Amniotic epithelial cell (primary cell): Measurements from ENCODE around the gene PSORS1C2.
A peak's percentile ranks its signal among the peaks of the same experiment; 100 is the strongest.
"Not testable (repeated sequence)": the region's sequence is repeated elsewhere in the genome, so short reads cannot be mapped to it uniquely, and the experiment has no call there.

Source experiments
- DNase-seq: peaks from one replicate; pipeline ENCODE4 v3.0.0-alpha.2; 2010; ENCODE audit warnings: low read depth

Gene PSORS1C2

DNA sequence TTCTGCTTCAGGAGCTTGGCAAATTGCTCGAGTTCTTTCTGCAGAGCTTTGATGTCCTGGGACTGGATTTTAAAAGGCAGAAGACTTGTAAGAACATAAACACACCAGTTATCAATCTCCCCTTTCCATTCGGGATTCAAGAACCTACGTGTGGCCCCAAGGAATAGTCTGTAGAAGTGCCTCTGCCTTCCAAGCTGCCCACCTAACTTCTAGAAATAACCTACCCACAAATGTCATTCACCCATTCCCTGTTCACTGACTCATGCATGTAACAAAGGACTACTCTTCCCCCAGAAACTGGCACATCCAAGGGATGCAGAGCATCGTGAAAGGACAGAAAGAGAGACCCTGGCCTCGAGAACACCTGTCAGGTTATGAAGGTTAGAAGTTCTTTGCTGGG is 27.1 kb upstream of the PSORS1C2 start:
- DNase-seq = no peak

DNA sequence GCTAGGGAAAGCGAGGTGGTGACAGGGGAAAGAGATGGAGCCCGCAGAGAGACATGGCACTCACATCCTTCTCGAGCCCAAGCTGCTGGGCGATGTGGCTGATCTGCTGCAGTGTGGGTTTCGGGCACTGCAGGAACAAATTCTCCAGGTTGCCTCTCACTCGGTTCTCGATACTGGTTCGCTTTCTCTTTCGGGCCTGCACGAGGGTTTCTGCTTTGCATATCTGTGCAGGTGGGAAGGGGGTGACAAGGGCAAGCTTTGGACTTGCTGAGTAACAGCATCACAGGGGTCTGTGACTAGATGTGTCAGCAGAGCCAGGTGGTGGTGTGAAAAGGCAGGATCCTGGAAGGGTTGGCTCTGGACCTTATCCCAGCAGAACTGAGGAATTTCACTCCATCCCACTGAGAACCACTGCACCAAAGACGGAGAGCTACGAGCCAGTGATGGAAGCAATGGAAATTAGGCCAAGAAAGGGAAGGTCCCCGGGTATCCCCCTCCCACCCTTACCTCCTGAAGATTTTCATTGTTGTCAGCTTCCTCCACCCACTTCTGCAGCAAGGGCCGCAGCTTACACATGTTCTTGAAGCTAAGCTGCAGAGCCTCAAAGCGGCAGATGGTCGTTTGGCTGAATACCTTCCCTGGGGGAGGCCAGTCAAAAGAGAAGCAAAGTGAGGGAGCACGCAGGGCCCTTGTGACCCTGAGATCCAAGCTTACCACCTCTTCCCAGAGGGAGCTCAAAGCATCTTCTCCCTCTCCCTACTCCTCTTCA is 26.4 kb upstream of the PSORS1C2 start:
- not testable (repeated sequence) for DNase-seq

DNA sequence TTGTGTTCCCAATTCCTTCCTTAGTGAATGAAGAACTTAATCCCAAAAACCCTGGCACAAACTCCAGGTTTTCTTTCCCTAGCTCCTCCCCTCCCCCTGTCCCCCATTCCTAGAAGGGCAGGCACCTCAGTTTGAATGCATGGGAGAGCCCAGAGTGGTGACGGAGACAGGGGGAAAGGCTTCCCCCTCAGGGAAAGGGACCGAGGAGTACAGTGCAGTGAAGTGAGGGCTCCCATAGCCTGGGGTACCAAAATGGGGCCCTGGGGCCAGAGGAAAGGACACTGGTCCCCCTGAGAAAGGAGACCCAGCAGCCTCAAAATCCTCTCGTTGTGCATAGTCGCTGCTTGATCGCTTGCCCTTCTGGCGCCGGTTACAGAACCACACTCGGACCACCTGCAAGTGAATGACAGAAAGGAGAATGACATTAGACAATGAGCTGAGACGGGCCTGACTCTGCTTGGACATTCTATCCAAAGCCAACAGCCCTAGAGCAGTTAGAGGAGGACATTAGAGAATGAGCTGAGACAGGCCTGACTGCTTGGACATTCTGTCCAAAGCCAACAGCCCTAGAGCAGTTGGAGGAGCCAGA is 25.7 kb upstream of the PSORS1C2 start:
- not testable (repeated sequence) for DNase-seq

DNA sequence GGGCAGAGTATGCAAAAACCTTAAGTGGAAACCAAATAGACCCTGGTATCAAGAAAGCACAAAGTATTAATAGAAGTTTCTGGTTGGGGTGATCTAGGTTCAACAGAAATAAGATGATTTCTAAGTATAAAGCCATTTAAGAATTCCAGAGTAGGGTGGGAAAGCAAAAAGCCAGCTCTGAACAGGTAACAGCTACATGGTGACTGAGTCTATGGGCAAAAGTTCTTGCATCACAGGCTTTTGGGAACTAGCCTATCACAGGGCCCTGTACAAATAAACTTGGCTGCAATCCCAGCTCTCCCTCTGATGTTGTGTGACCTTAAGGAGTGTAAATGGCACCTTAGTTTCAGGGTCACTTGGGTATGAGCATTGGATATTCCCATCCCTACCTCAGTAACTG is 25.1 kb upstream of the PSORS1C2 start:
- DNase-seq = peak; percentile 34

DNA sequence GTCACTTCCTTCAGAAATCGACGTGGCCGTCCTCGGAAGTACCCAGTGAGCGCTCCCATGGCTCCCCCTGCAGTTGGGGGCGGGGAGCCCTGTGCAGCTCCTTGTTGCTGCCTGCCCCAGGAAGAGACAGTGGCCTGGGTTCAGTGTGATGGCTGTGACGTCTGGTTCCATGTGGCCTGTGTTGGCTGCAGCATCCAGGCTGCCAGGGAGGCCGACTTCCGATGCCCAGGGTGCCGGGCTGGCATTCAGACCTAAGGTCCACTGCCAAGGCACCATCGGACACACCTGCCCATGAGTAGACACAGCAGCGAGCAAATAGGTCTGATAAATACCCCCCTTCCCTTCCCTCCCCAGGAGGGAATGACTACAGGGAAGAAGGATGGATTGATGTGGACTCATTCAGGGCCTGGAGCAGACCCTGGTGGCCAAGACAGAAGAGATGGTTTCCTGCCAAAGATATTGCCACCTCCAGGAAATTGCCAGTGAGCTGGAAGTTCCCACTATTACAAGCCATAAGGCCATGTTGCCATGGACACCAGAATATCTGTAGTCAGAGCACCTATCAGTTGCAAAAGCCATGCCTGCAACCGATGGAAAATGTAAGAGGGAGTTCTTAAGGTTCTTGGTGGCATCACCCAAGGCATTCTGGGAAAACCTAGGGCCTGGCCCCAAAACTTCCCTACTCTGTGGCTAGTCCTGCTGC is 23.7 kb upstream of the PSORS1C2 start:
- no peak for DNase-seq

DNA sequence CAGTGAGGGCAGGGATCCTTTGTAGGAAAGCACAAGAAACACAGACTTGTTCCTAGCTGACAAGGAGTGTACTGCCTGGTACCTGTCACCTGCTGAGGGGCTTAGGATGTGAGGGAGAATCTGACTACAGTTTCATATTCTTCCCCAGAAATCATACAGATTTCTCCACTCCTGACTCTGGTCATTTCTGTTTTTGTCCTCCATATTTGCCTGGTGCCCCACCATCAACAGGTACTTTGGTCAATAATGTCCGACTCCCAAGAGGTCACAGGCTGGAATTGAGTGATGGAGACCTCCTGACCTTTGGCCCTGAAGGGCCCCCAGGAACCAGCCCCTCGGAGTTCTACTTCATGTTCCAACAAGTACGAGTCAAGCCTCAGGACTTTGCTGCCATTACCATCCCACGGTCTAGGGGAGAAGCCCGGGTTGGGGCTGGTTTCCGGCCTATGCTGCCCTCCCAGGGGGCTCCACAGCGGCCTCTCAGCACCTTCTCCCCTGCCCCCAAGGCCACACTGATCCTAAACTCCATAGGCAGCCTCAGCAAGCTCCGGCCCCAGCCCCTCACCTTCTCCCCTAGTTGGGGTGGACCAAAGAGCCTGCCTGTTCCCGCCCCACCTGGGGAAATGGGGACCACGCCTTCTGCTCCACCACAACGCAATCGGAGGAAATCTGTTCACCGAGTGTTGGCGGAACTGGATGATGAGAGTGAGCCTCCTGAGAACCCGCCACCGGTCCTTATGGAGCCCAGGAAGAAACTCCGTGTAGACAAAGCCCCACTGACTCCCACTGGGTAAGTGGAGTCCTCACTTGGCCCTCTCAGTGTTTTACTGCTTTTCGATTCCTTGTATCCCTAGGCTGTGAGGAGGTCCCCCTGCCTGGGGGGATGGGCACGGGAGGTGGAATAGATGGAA is 22.6 kb upstream of the PSORS1C2 start:
- DNase-seq = no peak

DNA sequence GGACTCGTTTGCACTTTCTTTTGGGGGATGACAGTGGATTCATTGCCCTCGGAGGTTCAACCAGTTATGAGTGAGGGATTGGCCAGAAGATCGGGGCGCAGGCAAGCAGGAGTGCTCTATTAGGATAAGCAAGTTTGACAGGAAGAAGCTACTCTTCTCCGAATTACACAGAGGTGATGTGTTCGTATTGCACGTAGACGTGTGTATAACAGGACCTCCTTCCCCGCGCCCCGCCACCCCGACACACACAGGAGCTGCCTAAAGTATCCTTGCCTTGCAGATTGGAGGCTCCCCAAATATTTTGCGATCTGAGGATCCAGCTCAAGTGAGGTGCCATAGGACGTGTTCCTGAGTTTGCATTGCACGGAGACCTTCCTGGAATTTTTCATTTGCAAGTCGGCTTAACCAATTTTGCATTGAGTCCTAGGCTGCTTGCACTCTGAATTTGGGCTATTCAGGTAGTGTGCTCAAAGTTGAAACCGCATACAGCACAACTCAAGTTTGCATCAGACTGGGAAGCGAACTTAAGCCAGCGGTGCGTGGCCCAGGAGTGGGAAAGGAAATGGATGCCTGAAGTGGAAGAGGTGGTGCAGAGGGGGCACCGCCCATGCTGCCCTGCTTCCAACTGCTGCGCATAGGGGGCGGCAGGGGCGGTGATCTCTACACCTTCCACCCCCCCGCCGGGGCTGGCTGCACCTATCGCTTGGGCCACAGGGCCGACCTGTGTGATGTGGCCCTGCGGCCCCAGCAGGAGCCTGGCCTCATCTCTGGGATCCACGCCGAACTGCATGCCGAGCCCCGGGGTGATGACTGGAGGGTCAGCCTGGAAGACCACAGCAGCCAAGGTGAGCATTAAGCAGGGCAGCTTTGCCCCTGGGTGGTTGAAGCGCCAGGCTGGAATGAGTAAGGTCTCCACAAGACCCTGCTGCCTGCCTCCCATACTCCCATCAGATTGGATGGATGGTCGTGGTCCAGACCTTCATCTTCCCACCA is 20.3 kb upstream of the PSORS1C2 start:
- DNase-seq = no peak

DNA sequence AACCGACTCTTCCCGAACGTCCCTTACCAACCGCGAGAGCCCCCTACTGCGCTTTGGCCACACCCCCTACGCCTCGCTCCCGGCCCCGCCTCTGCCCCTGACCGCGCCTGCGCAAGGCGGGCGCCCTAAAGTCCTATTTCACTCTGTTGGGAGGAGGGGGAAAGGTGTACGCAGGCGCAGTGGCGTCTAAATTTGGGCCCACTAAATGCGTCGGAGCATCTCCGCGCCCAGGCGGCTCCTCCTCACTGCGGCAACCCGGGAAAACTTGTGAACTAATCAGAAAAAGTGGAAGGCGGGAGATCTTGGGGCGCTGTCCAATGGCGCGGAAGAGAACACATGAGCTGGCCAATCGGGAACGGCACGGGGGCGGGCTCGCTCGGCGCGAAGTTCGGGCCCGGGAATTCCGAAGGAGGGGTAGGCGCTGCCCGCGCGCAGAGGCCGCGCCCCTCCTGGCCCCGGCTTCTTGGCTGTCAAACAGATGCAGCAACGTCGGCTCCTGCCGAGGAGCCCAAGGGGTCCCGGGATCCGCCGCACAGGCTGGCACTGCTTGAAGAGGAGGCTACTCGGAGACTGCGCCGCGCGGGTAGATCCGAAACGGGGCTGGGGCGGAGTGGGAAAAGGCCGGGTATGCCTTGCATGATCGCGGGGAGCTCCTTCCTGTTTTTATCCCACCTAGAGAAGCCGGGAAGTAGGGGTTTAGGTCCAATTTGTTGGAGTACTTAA is 19.4 kb upstream of the PSORS1C2 start, which contains the start of gene TCF19:
Gene TCF19, plus strand, starts transcription at position 450 of the 723 bp plus-strand sequence. CDS start 881 bp downstream, outside the sequence.
- peak; percentile 98 for DNase-seq

DNA sequence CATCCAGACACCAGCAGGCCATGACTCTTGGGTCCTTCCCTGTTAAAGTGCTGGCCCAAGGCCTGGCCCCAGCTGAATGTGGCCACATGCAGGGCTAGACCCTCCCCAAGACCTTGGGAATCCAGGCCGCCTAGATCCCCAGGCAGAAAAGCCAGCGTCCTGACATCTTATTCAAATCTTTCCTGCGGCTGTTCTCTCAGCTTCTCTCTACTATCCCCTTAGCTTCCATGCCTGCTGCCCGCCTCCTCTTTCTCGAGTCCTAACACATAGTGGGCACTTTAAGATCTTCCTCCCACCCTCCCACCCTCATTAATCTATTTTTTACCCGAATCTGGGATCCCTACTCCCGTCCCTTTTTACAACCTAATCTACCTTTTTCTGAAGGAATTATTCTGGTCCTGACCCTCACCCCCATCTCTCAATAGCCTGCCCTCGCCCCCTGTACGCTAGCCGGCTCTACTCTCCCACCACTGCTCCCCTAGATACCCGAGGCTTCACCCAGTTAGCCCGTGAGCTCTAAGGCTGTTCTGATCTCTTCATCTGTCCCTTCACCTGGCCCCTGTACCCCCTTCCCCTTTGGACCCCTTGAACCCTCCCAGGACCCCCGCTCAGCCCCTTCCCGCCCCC is 18.8 kb upstream of the PSORS1C2 start, which contains the start of gene CCHCR1:
Gene CCHCR1, minus strand, starts transcription at position 290 of the 627 bp plus-strand sequence. Its CDS starts 202 bp downstream, at position 88.
- no peak for DNase-seq

DNA sequence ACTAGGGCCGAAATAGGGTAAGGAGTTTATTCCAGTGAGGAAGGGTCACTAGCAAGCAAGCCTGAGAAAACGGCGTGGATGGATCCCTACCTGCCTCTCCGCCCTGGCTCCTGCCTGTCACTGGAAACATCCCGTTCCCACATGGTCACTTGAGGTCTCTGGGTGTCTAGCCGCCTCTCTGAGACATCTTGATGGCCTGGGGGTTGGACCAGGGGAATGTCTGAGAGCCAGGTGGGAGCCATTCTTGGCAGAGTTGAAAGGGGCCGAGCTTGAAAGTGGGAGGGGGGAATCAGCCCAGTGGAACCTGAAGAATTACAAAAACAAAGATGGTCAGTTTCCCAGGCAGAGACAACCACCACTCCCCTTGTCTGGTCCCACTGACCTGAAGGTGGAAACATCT is 17.8 kb upstream of the PSORS1C2 start:
- no peak for DNase-seq

DNA sequence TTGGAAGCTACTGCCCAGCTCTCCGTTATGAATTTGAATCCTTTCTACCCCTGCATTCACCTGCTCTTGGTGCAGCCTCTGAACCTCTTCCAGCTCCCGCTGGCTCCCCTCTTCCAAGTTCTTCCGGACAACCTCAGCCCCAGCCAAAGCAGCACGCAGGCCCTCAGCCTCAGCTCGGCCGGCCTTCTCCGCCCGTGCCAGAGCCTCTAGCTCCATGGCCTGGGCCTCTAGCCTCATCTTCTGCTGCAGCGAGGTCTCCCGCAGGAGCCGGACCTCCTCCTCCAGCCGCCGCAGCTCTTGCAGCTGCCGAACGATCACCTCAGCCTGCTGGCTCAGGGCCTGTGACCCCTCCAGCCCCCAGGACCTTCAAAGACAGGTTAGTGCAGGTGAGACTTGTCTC is 15.6 kb upstream of the PSORS1C2 start:
- DNase-seq = no peak

DNA sequence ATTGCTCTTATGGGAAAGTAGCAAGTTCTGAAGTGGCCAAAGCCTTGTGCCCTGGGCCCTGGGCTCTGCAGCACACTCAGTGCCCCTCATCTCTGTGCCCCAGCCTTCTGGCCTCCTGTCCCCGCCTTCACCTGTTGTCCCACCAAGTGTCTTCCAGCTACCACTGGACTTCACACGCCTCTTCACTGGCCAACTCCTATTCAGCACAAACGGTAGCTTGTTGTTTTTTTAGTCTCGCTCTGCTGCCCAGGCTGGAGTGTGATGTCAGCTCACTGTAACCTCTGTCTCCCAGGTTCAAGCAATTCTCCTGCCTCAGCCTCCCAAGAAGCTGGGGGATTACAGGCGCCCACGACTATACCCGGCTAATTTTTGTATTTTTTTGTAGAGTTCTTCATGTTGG is 13.9 kb upstream of the PSORS1C2 start:
- no peak for DNase-seq

DNA sequence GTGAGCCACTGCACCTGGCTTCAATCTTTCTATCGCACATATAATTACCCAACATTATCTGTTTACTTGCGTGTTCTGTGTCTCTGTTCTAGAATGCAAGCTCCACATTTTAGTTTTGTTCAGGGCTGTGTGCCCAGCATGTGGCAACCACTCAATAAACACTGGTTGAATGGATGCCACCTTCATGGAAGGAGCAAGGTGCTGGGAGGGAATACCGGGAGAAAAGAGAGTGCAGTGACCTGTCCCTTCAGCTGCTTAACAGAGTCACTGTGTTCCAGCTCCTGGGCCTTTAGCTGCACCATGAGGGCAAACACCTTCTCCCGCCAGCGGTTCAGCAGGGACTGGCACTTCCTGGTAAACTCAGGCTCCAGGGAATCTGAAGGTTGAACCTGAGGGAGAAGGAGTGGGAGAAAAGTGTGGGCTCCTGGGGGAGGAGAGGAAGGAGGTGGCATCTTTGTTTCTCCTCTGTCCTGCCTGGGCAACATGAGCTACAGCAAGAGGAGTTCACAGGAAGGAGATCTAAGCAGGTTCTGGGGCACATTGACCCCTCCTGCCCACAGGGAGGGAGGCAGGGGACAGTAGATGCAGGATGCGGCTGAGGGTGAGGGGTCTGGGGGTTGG is 11.1 kb upstream of the PSORS1C2 start:
- DNase-seq = no peak

DNA sequence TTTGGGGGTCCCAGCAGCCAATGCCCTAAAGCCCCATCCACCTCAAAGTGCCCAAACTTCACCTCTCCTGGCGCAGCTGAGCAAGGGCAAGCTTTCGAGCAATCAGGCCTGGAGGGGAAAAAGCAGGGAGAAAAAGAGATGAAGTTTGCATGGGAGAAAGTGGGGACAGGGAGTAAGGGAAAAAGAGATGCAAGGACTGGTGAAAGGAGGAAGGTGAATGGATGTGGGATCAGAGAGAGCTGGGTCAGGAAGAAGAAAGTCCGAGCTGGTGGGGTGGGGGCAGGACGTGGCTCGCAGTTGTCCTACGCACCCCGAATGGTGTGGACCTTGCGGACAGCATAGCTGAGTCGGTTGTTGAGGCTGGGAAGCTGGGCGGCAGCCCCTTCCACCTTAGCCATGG is 6.5 kb upstream of the PSORS1C2 start:
- DNase-seq = no peak

DNA sequence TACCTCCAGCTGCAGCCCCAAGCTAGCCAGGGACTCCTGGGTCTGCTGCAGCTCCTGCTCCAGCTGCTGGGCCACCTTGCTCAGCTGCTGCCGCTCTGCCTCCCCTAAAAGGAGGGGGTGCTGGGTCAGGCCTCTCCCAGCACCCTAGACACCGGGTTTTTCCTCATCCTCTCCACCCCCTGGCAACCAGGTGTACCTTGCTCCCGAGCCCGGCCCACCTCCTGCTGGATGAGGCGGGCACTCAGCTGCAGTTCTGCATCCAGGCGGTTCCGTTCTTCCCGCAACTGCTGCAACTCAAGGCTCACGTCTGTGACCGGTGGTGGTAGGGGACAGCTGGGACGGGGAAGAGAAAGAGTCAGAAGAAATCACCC is 6.1 kb upstream of the PSORS1C2 start:
- DNase-seq = no peak

DNA sequence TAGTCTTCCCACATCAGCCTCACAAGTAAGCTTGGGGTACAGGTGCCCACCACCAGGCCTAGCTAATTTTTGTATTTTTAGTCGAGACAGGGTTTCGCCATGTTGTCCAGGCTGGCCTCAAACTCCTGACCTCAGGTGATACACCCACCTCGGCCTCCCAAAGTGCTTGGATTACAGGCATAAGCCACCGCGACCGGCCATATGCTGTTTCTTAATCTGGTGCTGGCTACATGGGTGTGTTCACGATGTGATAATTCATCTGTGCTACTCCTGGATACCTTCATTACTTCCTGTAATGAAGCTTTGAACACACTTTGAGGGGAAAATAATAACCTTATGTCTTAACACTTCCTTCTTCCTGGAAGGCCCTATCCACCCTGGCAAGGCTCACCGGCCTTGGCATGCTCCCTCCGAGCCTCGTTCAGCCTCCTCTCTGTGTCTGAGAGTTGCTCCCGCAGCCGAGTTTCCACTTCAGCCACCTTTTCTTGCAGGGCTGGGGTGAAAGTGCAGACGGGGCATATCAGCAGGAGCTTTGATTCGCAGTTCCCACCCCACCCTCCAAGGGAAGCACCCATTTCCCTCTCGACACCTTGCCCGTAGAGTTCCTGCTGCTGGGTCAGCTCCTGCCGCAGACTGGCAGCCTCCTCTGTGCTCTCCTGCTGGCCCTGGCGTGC is 5.6 kb upstream of the PSORS1C2 start:
- no peak for DNase-seq

DNA sequence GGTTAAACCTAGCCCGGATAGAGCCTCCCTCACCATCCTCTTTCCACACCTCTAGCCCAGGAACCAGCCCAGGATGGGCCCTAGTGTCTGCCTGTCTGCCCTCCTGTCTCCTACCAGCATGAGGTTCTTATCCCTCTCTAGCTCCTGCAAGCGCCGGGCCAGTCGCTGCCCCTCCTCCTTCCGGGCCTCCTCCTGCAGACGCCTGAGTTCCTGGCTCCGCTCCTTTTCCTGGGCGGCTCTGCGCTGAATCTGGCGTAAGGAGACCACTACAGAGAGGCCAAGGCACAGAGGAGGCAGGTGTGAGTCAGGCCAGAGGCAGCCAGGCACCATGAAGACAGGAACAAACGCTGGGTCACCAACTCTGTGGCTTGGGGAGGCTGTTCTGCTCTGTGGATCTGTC is 4.3 kb upstream of the PSORS1C2 start:
- DNase-seq = peak; percentile 87

DNA sequence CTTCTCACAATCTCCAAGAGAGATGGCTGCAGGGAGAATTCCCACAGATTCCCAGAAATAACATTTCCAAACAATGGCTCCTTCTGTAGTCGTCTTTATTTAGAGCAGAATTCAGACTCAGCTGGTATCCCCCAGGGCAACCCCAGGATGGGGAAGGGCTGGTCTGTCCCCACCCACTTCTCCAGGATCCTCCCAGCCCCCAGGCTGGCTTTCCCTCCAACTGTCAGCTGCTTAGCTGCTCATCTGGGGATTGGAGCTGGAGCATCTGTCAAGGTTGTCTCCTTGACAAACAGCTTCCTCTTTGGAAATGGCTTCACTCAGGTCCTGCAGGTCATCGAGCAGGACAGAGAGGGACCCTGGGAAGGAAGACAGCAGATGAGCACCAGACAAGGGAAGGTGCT is 3.5 kb upstream of the PSORS1C2 start:
- DNase-seq = no peak

DNA sequence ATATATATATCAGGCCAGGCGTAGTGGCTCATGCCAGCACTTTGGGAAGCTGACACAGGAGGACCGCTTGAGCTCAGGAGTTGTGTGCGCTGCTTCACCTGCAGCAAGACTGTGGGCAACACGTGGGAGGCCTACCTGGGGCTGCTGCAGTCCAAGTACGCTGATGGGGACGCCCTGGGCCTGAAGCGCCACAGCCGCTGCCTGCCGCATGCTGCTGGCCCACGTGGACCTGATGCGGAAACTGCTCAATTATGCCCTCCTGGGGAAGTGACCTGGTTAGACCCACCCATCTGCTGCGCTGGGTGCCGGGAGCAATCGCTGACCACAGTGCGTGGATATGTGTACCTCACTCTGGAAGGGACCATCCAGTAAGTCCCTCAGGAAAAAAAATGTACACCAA is 1.8 kb upstream of the PSORS1C2 start:
- no peak for DNase-seq
